Measurements from ENCODE around the gene CLNK.

DNA sequence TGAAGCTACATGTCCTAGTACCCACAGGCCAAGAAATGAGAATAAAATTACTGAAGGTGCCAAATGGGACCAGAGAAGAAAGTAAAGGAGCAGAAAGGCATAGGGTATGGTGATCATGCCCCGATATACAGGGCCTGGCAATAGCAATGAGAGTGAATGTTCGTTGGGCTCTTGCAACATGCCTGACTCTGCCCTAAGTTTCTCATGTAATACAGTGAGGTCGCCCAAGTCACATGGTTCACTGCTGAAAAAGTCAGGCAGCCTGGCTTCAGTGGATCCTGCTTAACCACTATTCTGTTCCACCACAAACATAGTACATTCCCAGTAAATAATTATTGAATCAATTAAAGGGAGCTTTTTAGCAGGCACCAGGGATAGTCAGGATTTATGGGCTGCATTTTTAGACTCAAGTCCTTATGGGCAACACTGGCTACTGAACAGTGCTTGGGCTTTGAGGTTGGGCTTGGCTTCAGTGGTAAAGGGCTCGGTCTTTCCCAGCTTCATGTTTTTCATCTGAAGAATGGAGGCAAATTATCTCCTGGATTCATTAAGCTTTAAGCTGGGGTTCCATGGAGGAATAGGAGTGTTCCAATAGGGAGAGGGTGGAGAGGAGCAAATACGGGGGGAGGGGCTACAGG, 160.3 kb downstream of the CLNK start:
- TF ChIP-seq, protein P1, sequence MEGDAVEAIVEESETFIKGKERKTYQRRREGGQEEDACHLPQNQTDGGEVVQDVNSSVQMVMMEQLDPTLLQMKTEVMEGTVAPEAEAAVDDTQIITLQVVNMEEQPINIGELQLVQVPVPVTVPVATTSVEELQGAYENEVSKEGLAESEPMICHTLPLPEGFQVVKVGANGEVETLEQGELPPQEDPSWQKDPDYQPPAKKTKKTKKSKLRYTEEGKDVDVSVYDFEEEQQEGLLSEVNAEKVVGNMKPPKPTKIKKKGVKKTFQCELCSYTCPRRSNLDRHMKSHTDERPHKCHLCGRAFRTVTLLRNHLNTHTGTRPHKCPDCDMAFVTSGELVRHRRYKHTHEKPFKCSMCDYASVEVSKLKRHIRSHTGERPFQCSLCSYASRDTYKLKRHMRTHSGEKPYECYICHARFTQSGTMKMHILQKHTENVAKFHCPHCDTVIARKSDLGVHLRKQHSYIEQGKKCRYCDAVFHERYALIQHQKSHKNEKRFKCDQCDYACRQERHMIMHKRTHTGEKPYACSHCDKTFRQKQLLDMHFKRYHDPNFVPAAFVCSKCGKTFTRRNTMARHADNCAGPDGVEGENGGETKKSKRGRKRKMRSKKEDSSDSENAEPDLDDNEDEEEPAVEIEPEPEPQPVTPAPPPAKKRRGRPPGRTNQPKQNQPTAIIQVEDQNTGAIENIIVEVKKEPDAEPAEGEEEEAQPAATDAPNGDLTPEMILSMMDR (IDR thresholded peaks at IDR 0.05 in 8 of 11, conservative IDR thresholded peaks at IDR 0.05 in 3 of 11): no peak
- TF ChIP-seq POLR2A (IDR thresholded peaks at IDR 0.05): no peak
- TF ChIP-seq POLR2AphosphoS5 (IDR thresholded peaks at IDR 0.05): no peak
